ENCODE measurements around the gene OR51B4.
"Not testable (repeated sequence)": the region's sequence is repeated elsewhere in the genome, so short reads cannot be mapped to it uniquely, and the experiment has no call there.

Gene OR51B4

DNA sequence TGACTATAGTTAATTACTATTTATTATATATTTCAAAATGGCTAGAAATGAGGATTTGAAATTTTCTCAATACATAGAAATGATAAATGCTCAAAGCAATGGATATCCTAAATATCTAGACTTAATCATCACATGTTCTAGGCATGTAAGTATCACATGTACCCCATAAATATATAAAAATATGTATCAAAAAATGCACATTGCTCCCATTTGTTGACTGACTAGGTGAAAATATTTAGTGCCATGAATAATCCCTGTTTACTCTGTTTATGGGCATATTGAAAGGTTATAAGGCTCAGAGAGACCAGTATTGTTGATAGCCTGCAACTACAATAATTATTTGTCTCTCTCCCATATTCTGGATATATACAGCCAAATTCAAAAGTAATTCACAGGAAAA is 35.1 kb downstream of the OR51B4 start:
- intact Hi-C loops (cut with DNase I; ENCODE audit: low total_unique reads) = no loop called here
- DNase-seq = no peak
- no peak overlapping the region for H3K27ac ChIP-seq
- H3K4me3 ChIP-seq = no peak overlapping the region
- TF ChIP-seq, protein P1, sequence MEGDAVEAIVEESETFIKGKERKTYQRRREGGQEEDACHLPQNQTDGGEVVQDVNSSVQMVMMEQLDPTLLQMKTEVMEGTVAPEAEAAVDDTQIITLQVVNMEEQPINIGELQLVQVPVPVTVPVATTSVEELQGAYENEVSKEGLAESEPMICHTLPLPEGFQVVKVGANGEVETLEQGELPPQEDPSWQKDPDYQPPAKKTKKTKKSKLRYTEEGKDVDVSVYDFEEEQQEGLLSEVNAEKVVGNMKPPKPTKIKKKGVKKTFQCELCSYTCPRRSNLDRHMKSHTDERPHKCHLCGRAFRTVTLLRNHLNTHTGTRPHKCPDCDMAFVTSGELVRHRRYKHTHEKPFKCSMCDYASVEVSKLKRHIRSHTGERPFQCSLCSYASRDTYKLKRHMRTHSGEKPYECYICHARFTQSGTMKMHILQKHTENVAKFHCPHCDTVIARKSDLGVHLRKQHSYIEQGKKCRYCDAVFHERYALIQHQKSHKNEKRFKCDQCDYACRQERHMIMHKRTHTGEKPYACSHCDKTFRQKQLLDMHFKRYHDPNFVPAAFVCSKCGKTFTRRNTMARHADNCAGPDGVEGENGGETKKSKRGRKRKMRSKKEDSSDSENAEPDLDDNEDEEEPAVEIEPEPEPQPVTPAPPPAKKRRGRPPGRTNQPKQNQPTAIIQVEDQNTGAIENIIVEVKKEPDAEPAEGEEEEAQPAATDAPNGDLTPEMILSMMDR (IDR thresholded peaks at IDR 0.05) = no peak
- peaks cover 0 to 4% (median 0%) of the 10 kb centered on the region in 3 donors for H3K9me3 ChIP-seq
- no peaks in the 10 kb centered on the region for H3K27me3 ChIP-seq
- no peaks in the 10 kb centered on the region for H3K4me1 ChIP-seq
- no peaks in the 10 kb centered on the region for H3K36me3 ChIP-seq

DNA sequence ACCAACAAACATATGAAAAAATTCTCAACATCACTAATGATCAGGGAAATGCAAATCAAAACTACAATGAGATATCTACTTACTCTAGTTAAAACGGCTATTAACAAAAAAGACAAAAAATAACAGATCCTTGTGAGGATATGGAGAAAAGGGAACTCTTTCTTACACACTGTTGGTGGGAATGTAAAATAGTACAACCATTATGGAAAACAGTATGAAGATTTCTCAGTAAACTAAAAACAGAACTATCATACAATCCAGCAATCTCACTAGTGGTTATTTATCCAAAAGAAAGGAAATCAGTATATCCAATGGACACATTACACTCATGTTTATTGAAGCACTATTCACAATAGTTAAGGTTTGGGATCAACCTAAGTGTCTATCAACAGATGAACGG is 35.9 kb downstream of the OR51B4 start:
- no peak for DNase-seq
- Histone ChIP-seq H3K36me3 (no peaks in the 10 kb centered on the region), H3K4me1 (no peaks in the 10 kb centered on the region), H3K27ac (no peak overlapping the region), H3K4me3 (no peak overlapping the region), H3K9me3 (peaks cover 0 to 6% (median 0%) of the 10 kb centered on the region in 3 donors), H3K27me3 (no peaks in the 10 kb centered on the region)
- TF ChIP-seq, protein P1 (IDR thresholded peaks at IDR 0.05) = no peak
- intact Hi-C loops (cut with DNase I; ENCODE audit: low total_unique reads) = no loop called here

DNA sequence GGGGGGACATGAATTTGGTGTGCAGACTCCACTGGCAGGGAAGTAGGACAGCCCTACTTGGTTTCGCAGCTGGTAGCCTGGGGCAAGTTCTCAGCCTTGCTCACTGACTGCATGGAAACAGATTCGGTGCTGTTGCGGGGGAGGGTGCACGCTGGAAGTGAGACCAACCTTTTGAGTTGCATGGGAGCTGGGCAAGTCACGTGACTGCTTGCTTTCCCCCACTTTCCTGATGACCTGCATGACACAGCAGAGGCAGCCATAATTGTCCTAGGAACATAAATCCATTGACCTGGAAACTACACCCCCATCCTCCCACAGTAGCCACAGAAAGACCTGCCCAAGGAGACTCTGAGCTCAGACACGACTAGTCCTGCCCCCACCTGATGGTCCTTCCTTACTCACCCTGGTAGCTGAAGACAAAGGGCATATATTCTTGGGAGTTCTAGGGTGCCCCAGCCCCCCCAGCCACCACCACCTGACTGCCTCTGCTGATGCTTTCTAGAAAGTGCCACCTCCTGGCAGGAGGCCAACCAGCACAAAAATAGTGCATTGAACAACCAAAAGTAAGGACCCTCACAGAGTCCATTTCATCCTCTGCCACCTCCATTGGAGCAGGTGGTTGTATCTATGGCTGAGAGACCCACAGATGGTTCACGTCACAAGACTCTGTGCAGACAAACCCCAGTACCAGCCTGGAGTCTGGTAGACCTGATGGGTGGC is 43.0 kb downstream of the OR51B4 start:
- intact Hi-C loops (cut with DNase I; ENCODE audit: low total_unique reads) = no loop called here
- H3K27ac ChIP-seq = no peak overlapping the region
- H3K36me3 ChIP-seq = no peaks in the 10 kb centered on the region
- DNase-seq = no peak
- TF ChIP-seq, protein P1 (IDR thresholded peaks at IDR 0.05) = no peak
- peaks cover 0 to 6% (median 0%) of the 10 kb centered on the region in 3 donors for H3K9me3 ChIP-seq
- H3K4me1 ChIP-seq = no peaks in the 10 kb centered on the region
- no peaks in the 10 kb centered on the region for H3K27me3 ChIP-seq
- no peak overlapping the region for H3K4me3 ChIP-seq

DNA sequence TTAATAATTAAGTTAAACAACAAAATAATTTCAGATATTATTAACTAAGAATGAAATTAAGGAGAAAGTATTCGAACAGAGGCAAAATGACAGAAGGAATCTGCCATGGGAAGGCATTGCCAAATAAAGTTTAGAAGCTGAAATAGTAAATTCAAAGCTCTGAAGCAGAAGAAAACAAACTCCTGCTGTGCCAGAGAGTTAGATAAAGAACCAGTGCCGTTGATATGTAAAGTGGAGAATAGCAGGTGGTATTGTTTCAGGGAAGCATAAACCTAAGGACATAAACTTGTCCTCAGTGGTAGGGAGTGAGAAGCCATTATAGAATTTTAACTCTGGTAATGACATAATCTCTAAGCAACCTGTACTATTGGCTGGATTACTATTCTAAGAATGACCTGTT is 44.5 kb downstream of the OR51B4 start:
- DNase-seq = no peak
- TF ChIP-seq, protein P1 (IDR thresholded peaks at IDR 0.05) = no peak
- H3K27me3 ChIP-seq = no peaks in the 10 kb centered on the region
- intact Hi-C loops (cut with DNase I; ENCODE audit: low total_unique reads) = no loop called here
- H3K36me3 ChIP-seq = no peaks in the 10 kb centered on the region
- H3K4me1 ChIP-seq = no peaks in the 10 kb centered on the region
- no peak overlapping the region for H3K27ac ChIP-seq
- peaks cover 0 to 6% (median 0%) of the 10 kb centered on the region in 3 donors for H3K9me3 ChIP-seq
- H3K4me3 ChIP-seq = no peak overlapping the region

DNA sequence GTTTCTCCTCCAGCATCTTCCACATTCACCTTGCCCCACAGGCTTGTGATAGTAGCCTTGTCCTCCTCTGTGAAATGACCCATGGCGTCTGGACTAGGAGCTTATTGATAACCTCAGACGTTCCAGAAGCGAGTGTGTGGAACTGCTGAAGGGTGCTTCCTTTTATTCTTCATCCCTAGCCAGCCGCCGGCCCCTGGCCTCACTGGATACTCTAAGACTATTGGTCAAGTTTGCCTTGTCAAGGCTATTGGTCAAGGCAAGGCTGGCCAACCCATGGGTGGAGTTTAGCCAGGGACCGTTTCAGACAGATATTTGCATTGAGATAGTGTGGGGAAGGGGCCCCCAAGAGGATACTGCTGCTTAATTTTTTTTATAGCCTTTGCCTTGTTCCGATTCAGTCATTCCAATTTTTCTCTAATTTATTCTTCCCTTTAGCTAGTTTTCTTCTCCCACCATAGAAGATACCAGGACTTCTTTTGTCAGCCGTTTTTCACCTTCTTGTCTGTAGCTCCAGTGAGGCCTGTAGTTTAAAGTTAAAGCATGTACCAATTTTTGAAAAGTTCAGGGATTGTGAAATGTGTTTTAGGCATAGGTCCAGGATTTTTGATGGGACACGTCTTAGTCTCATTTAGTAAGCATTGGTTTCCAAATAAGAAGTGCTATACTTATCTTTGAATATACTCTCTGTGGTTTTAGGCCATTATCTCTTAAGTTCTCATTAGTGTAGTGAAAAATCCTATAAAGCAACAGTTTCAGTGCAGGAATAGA is 46.9 kb downstream of the OR51B4 start, which contains the start of gene HBG2:
HBG2 (minus strand) TSS at position 136 of the 768 bp plus-strand sequence; CDS start at position 83, 53 bp downstream.
- H3K9me3 ChIP-seq; intact Hi-C loops (cut with DNase I; ENCODE audit: low total_unique reads); DNase-seq: not testable (repeated sequence)

DNA sequence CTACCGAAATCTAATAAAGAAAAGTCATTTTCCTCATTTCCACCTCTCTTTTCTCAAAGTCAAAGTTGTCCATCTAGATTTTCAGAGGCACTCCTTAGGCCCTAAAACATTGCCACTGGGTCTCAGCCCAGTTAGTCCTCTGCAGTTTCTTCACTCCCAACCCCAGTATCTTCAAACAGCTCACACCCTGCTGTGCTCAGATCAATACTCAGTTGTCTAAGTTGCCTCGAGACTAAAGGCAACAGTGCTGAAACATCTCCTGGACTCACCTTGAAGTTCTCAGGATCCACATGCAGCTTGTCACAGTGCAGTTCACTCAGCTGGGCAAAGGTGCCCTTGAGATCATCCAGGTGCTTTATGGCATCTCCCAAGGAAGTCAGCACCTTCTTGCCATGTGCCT is 47.7 kb downstream of the OR51B4 start:
- H3K9me3 ChIP-seq; H3K36me3 ChIP-seq; H3K4me3 ChIP-seq; H3K27me3 ChIP-seq; DNase-seq; H3K27ac ChIP-seq; H3K4me1 ChIP-seq; intact Hi-C loops (cut with DNase I; ENCODE audit: low total_unique reads): not testable (repeated sequence)

More for the DNA sequence above, 46.9 kb downstream of the OR51B4 start, which contains the start of gene HBG2:
- not testable (repeated sequence) for H3K36me3 ChIP-seq, H3K27ac ChIP-seq, H3K27me3 ChIP-seq, H3K4me3 ChIP-seq, H3K4me1 ChIP-seq

DNA sequence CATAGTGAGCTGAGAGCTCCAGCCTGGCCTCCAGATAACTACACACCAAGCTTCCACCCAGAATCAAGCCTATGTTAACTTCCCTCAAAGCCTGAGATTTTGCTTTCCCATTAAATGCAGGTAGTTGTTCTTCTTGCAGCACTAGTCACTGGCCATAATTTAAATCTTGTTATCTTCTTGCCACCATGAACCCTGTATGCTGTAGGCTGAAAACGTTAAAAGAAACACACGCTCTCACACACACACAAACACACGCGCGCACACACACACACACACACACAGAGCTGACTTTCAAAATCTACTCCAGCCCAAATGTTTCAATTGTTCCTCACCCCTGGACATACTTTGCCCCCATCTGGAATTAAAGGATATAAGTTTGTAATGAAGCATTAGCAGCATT is 48.3 kb downstream of the OR51B4 start:
- H3K9me3 ChIP-seq; H3K27ac ChIP-seq; intact Hi-C loops (cut with DNase I; ENCODE audit: low total_unique reads); H3K4me3 ChIP-seq; H3K36me3 ChIP-seq; H3K4me1 ChIP-seq; H3K27me3 ChIP-seq; DNase-seq: not testable (repeated sequence)

Data from tibial artery (tissue), 4 donors.